Heart right ventricle (tissue), 16 donors: Measurements from ENCODE around the gene UBC. TPM values are rescaled to one million over a fixed set of nuclear protein-coding genes. Genes with fewer than 3 reads are reported as not detected.
"Not testable (repeated sequence)": the region's sequence is repeated elsewhere in the genome, so short reads cannot be mapped to it uniquely, and the experiment has no call there.

Source experiments
- ATAC-seq, 8 donors: fragments of 200-7000 bp; cut with Tn5 transposase; one replicate each; pipeline ENCODE4 v1.9.1; 2020; ENCODE audit warnings: mild to moderate bottlenecking in 8 of 8, moderate library complexity in 8 of 8, moderate number of reproducible peaks in 1 of 8
- DNase-seq, 2 donors: peaks; one replicate each; pipeline ENCODE4 v3.0.0-alpha.2; 2020
- H3K27ac ChIP-seq, 10 donors: fragments of 200-600 bp; sonication (generic) in 2 of 10; one replicate each; pipeline versions ENCODE4 v1.5.0 to v1.8.0; 2020 to 2022; ENCODE audit warnings: mild to moderate bottlenecking in 3 of 10
- H3K27me3 ChIP-seq, 7 donors: fragments of 200-600 bp; one replicate each; pipeline ENCODE4 v1.8.0; 2021 to 2022; ENCODE audit warnings: mild to moderate bottlenecking in 2 of 7
- H3K36me3 ChIP-seq, 9 donors: fragments of 200-600 bp; sonication (generic) in 1 of 9; one replicate each; pipeline versions ENCODE4 v1.5.0 to v1.8.0; 2020 to 2022; ENCODE audit warnings: mild to moderate bottlenecking in 2 of 9
- H3K4me1 ChIP-seq, 9 donors: fragments of 200-600 bp; sonication (generic) in 1 of 9; one replicate each; pipeline versions ENCODE4 v1.5.0 to v1.8.0; 2020 to 2022; ENCODE audit warnings: mild to moderate bottlenecking in 4 of 9
- H3K4me3 ChIP-seq, 10 donors: fragments of 200-600 bp; sonication (generic) in 2 of 10; one replicate each; pipeline versions ENCODE4 v1.5.0 to v1.8.0; 2020 to 2022; ENCODE audit warnings: mild to moderate bottlenecking in 7 of 10, moderate library complexity in 2 of 10
- H3K9me3 ChIP-seq, 11 donors: fragments of 200-600 bp in 10 of 11; sonication (generic) in 2 of 11; one replicate each; pipeline versions ENCODE4 v1.5.0 to v1.8.0; 2013 to 2022; ENCODE audit warnings: mild to moderate bottlenecking in 2 of 11, control low read depth in 1 of 11, moderate library complexity in 1 of 11
- CTCF ChIP-seq, 9 donors: fragments of 200-600 bp; sonication (generic) in 2 of 9; IDR thresholded peaks; one replicate each; pipeline versions ENCODE4 v1.5.0 to v1.8.0; 2021 to 2022; ENCODE audit warnings: antibody characterized with exemption in 9 of 9, mild to moderate bottlenecking in 5 of 9, moderate library complexity in 1 of 9
- WGBS, 2 donors: extraction: QIAGEN DNeasy Blood & Tissue Kit; methylation state at CpG; one replicate each; pipeline ENCODE4 v1.1.7; 2013; ENCODE audit warnings: inconsistent platforms in 1 of 2; 5-methylcytosine and 5-hydroxymethylcytosine counted together
- intact Hi-C, 10 donors: fragments of 100-400 bp; cut with DNase I; formaldehyde crosslinking; loops; one replicate each; pipeline versions ENCODE4 v1.11.1 to v1.14.2; 2022
- polyA plus RNA-seq, 2 donors: library from polyadenylated mRNA; stranded (reverse); fragments of 200-250 nt; gene quantifications; one replicate each; pipeline ENCODE4 v1.2.3, GENCODE V29; 2013
- total RNA-seq, 10 donors: library from RNA; stranded (reverse); fragmentation: NEBNext Ultra II Directional in 3 of 10; extraction: Animal tissue kit (Norgen Biotek cat#: 25700) in 3 of 10; gene quantifications; one replicate each; pipeline versions ENCODE4 v1.2.1 to v1.2.4, GENCODE V29; 2021 to 2023
- donor health status: Arrhythmogenic right ventricular cardiomyopathy.
- donor health status: ischemic (EF 13 %, LVEDD 7.1; RV severe dilation, severe dysfunction).
- donor health status: healthy with polysubstance abuse.
- donor health status: DM: no; HTN: yes; CAD: no.
- donor health status: DM: no; HTN: no; CAD: no.
- donor health status: ischemic (EF 25% LVEDD 6.9; RV normal size, moderate dysfunction).
- donor health status: ischemic (EF 25% LVEDD 5.7; RV mildly dilated, moderate dysfunction).
- donor health status: healthy.
- donor health status: DM: yes; HTN: yes; CAD: no.
- donor health status: Ischemic cardiomyopathy.
- donor health status: ischemic (EF 35%, LVEDD 5.7; RV mildly dilated, moderate dysfunction).
- donor health status: nonischemic (EF 11% LVEDD 7.7; RV severe dilation, severe dysfunction).
- donor health status: DM: yes; HTN: yes; CAD: no.
- donor health status: PGD.
- donor health status: ischemic (EF 29% LVEDD 5.4; RV normal size, mild dysfunction).
- donor health status: nonischemic (EF 23%, LVEDD 6.1; RV moderate dilation, normal function).

The UBC gene
- total and polyA plus RNA-seq, 12 donors = 1,161 to 1,913 (median 1,447) TPM

GRCh38 chr12:124927201-124928094 is 13.0 kb upstream of the UBC start:
- H3K4me1 ChIP-seq = peaks cover 0 to 27% (median 8%) of the 10 kb centered on the region in 9 donors
- DNase-seq = peak; percentile 87 to 93
- no peaks in the 10 kb centered on the region for H3K36me3 ChIP-seq
- no peaks in the 10 kb centered on the region for H3K27me3 ChIP-seq
- H3K9me3 ChIP-seq = no peaks in the 10 kb centered on the region
- peak; percentile 88 to 97 (median 93) for ATAC-seq
- peak overlapping the region; percentile 86 to 97 (median 92) for H3K27ac ChIP-seq
- intact Hi-C loops = loop anchor here in 3 of 10 donors (1.0 kb wide), 4 partner anchors 10 to 13 kb away; partner anchors contain the start of gene UBC (in 1 of the 3)
- 0 to 1% methylated on average over 45 of the region's 45 CpGs for WGBS, 2 donors
- TF ChIP-seq CTCF (IDR thresholded peaks at IDR 0.05) = no peak
- peak overlapping the region; percentile 49 to 84 (median 70) for H3K4me3 ChIP-seq

GRCh38 chr12:124925782-124926181 is 11.3 kb upstream of the UBC start:
- intact Hi-C loops, DNase-seq, H3K27ac ChIP-seq, H3K4me3 ChIP-seq, H3K27me3 ChIP-seq, H3K36me3 ChIP-seq, H3K9me3 ChIP-seq, ATAC-seq: not testable (repeated sequence)
- WGBS, 2 donors = 94 to 99% methylated on average over 7 of the region's 7 CpGs
- peaks cover 0 to 42% (median 24%) of the 10 kb centered on the region in 9 donors for H3K4me1 ChIP-seq

GRCh38 chr12:124925117-124925516 is 10.7 kb upstream of the UBC start:
- no peak overlapping the region for H3K27ac ChIP-seq
- H3K27me3 ChIP-seq = no peaks in the 10 kb centered on the region
- H3K9me3 ChIP-seq = no peaks in the 10 kb centered on the region
- ATAC-seq (no peak), DNase-seq (no peak)
- H3K4me3 ChIP-seq = no peak overlapping the region
- no peak for TF ChIP-seq CTCF (IDR thresholded peaks at IDR 0.05)
- H3K36me3 ChIP-seq = no peaks in the 10 kb centered on the region
- intact Hi-C loops = no loop called here
- H3K4me1 ChIP-seq = peaks cover 0 to 49% (median 28%) of the 10 kb centered on the region in 9 donors
- WGBS, 2 donors = 85 to 88% methylated on average over 10 of the region's 10 CpGs

GRCh38 chr12:124923905-124924734 is 9.7 kb upstream of the UBC start:
- no peak for ATAC-seq
- intact Hi-C loops = no loop called here
- Histone ChIP-seq H3K4me1 (peaks cover 0 to 56% (median 30%) of the 10 kb centered on the region in 9 donors), H3K27me3 (no peaks in the 10 kb centered on the region), H3K27ac (no peak overlapping the region), H3K9me3 (no peaks in the 10 kb centered on the region), H3K4me3 (no peak overlapping the region), H3K36me3 (no peaks in the 10 kb centered on the region)
- TF ChIP-seq CTCF (IDR thresholded peaks at IDR 0.05) = no peak
- DNase-seq = no peak
- WGBS, 2 donors = 76 to 77% methylated on average over 12 of the region's 12 CpGs
